Panc1 (cell line): ENCODE measurements around the gene GPR153. TPM values are rescaled to one million over a fixed set of nuclear protein-coding genes. Genes with fewer than 3 reads are reported as not detected.
"Not testable (repeated sequence)": the region's sequence is repeated elsewhere in the genome, so short reads cannot be mapped to it uniquely, and the experiment has no call there.

Experiments used
- ATAC-seq: fragments of 200-7000 bp; cut with Tn5 transposase; 2 replicates; pipeline ENCODE4 v1.9.1; 2020; ENCODE audit warnings: mild to moderate bottlenecking, moderate library complexity
- BruUV-seq: library from RNA; stranded (reverse); fragments of 400-500 nt; replicated peaks from 2 replicates; lab custom pipeline; 2021; lab: Mats Ljungman, UMichigan
- CTCF ChIA-PET: fragments of 300-600 bp; sonication (Branson Sonifier 250); formaldehyde crosslinking; loops from one replicate; lab custom pipeline; 2022; ENCODE audit warnings: antibody characterized with exemption; lab: Charles Lee
- POLR2A ChIA-PET: fragments of 300-600 bp; sonication (Branson Sonifier 250); formaldehyde crosslinking; loops from one replicate; lab custom pipeline; 2022; ENCODE audit warnings: antibody characterized with exemption; lab: Charles Lee
- DNase-seq: peaks from one replicate; pipeline ENCODE4 v3.0.0-alpha.2; 2010; ENCODE audit warnings: low read depth, low spot score
- H3K27ac ChIP-seq: 2 replicates; pipeline ENCODE4 v1.5.1; 2011; ENCODE audit warnings: mild to moderate bottlenecking, low read length, inconsistent platforms
- H3K27me3 ChIP-seq: fragments of 200-500 bp; sonication (Bioruptor generic); 2 replicates; pipeline ENCODE4 v1.6.0; 2014; ENCODE audit warnings: low read length, inconsistent platforms; ENCODE audit not compliant: control insufficient read depth, insufficient read depth
- H3K36me3 ChIP-seq: fragments of 200-500 bp; sonication (Bioruptor generic); 2 replicates; pipeline ENCODE4 v1.5.1; 2014; ENCODE audit warnings: inconsistent platforms, mild to moderate bottlenecking, low read length, moderate library complexity; ENCODE audit not compliant: control insufficient read depth, insufficient read depth
- H3K4me1 ChIP-seq: 2 replicates; pipeline ENCODE4 v1.5.1; 2011; ENCODE audit warnings: inconsistent platforms, mild to moderate bottlenecking, low read length, moderate library complexity; ENCODE audit not compliant: control insufficient read depth, insufficient read depth
- H3K4me3 ChIP-seq, 2 experiments: 2 replicates each; pipeline ENCODE4 v1.5.1; 2011 to 2012; ENCODE audit warnings: low read depth in 2 of 2, low read length in 2 of 2, mild to moderate bottlenecking in 2 of 2, inconsistent platforms in 1 of 2, moderate library complexity in 1 of 2
- H3K9me3 ChIP-seq: fragments of 200-500 bp; sonication (Bioruptor generic); 2 replicates; pipeline ENCODE4 v1.5.1; 2014; ENCODE audit warnings: low read depth, mild to moderate bottlenecking, inconsistent platforms, low read length, moderate library complexity; ENCODE audit not compliant: control insufficient read depth, insufficient read depth
- POLR2AphosphoS5 ChIP-seq: IDR thresholded peaks from 2 replicates; pipeline ENCODE4 v1.6.1; 2012; ENCODE audit warnings: mild to moderate bottlenecking, low read depth, low read length, moderate library complexity
- SIN3A ChIP-seq: IDR thresholded peaks from 2 replicates; pipeline ENCODE4 v1.6.1; 2012; ENCODE audit warnings: low read depth, mild to moderate bottlenecking, low read length, moderate library complexity, borderline replicate concordance; ENCODE audit not compliant: insufficient read depth
- TCF7L2 ChIP-seq: IDR thresholded peaks from 2 replicates; pipeline ENCODE4 v1.6.1; 2011; ENCODE audit warnings: mild to moderate bottlenecking, low read depth, low read length, inconsistent platforms
- in situ Hi-C: cut with HindIII; loops from 2 replicates; pipeline ENCODE4 v1.10.0; 2016; ENCODE audit warnings: low sequenced_read_pairs, low pct_unique_long_range_greater_than_20kb
- intact Hi-C: fragments of 100-400 bp; cut with micrococcal nuclease; formaldehyde crosslinking; loops from one replicate; pipeline ENCODE4 v1.10.0; 2022; ENCODE audit not compliant: unreplicated experiment
- total RNA-seq: library from RNA; stranded (reverse); gene quantifications from one replicate; pipeline ENCODE4 v1.2.1, GENCODE V29; 2021; ENCODE audit not compliant: unreplicated experiment
- TF ChIP-seq, protein P1 (sequence below), 2 experiments: IDR thresholded peaks; 2 replicates each; pipeline ENCODE4 v1.6.1; 2011 to 2012; ENCODE audit warnings: low read depth in 2 of 2, control low read depth in 1 of 2, low read length in 1 of 2, mild to moderate bottlenecking in 1 of 2, moderate library complexity in 1 of 2; ENCODE audit not compliant: insufficient read depth in 1 of 2
- TF ChIP-seq, protein P2 (sequence below): fragments of 450-650 bp; IDR thresholded peaks from 2 replicates; pipeline ENCODE4 v1.5.1; 2017; ENCODE audit warnings: mild to moderate bottlenecking

Gene GPR153
- total RNA-seq, 1 experiment from 2014 or later: 5.5 TPM

DNA sequence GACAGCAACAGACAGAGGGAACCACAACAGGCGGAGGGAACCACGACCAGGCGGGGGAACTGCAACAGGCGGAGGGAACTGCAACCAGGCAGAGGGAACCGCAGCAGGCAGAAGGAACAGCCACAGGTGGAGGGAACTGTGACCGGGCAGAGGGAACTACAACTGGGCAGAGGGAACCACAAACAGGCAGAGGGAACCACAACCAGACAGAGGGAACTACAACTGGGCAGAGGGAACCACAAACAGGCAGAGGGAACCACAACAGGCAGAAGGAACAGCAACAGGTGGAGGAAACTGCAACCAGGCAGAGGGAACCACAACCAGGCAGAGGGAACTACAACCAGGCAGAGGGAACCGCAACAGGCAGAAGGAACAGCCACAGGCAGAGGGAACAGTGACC is 46.8 kb upstream of the GPR153 start:
- not testable (repeated sequence) for BruUV-seq, H3K27me3 ChIP-seq

DNA sequence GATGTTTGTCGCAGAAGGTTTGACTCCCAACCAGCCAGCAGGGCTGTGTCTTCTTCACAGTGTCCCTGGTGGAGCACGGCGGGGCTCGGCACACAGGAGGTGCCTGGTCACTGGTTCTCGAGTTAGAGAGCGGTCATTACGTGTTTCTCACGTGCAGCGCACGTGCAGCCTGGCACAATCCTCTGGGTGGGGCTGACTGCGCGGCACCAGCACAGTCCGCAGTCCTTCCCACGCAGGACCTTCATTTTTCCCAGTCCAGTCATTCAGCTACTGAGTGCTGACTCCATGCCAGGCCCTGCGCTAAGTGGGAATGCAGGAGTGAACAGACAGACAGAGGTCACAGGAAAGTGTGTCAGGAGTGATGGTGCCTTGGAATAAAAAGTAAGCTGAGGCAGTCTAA is 46.2 kb upstream of the GPR153 start:
- no TSS peak for BruUV-seq

More for the DNA sequence above, 46.8 kb upstream of the GPR153 start:
- H3K4me1 ChIP-seq, CTCF ChIA-PET, ATAC-seq, DNase-seq, in situ Hi-C loops, H3K4me3 ChIP-seq, H3K36me3 ChIP-seq, intact Hi-C loops, H3K27ac ChIP-seq, H3K9me3 ChIP-seq, POLR2A ChIA-PET: not testable (repeated sequence)

DNA sequence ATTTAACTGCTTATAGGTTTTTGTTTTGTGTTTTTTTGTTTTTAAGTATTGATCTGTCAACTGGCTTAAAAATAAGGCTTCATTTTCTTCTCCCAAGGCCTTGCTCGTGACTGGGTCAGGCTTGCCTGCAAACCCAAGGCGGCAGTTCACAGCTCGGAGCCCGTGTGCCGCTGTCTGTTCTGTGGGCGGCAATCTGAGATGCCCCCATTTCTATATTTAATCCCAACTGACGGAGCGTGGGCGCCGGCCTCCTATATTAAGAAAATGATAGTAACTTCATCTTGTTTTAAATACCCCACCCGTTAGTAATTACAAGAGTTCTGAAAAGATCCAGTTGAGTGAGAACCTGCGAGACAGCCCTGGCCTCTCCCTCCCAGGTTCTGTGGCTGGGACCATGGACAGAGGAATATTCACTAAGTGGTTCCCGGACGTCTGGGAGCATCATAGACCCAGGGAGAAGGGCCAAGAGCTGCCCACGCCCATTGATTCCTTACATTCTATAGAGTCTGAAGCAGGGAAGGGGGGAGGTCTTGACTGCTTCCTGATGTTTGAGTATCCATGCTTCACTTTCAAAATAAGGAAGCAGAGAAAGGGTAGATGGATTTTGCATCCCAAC is 42.6 kb upstream of the GPR153 start:
- H3K27me3 ChIP-seq: no peaks in the 10 kb centered on the region
- BruUV-seq: no TSS peak
- POLR2A ChIA-PET: interaction anchor here (0.6 kb wide), 2 partner anchors 24 to 74 kb away, joined by 7 to 10 read pairs; no protein-coding TSS in a partner anchor
- TF ChIP-seq TCF7L2 (no peak), POLR2AphosphoS5 (no peak), SIN3A (no peak)
- TF ChIP-seq, protein P1, sequence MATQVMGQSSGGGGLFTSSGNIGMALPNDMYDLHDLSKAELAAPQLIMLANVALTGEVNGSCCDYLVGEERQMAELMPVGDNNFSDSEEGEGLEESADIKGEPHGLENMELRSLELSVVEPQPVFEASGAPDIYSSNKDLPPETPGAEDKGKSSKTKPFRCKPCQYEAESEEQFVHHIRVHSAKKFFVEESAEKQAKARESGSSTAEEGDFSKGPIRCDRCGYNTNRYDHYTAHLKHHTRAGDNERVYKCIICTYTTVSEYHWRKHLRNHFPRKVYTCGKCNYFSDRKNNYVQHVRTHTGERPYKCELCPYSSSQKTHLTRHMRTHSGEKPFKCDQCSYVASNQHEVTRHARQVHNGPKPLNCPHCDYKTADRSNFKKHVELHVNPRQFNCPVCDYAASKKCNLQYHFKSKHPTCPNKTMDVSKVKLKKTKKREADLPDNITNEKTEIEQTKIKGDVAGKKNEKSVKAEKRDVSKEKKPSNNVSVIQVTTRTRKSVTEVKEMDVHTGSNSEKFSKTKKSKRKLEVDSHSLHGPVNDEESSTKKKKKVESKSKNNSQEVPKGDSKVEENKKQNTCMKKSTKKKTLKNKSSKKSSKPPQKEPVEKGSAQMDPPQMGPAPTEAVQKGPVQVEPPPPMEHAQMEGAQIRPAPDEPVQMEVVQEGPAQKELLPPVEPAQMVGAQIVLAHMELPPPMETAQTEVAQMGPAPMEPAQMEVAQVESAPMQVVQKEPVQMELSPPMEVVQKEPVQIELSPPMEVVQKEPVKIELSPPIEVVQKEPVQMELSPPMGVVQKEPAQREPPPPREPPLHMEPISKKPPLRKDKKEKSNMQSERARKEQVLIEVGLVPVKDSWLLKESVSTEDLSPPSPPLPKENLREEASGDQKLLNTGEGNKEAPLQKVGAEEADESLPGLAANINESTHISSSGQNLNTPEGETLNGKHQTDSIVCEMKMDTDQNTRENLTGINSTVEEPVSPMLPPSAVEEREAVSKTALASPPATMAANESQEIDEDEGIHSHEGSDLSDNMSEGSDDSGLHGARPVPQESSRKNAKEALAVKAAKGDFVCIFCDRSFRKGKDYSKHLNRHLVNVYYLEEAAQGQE (IDR thresholded peaks at IDR 0.05; ENCODE audit: insufficient read depth in 1 of 2, low read depth in 2 of 2, low read length in 1 of 2): peak; percentile 37 to 70; a peak in 2 of 4 replicates
- intact Hi-C loops (no loop called here), in situ Hi-C loops (no loop called here)
- DNase-seq (no peak), ATAC-seq (no peak)
- H3K36me3 ChIP-seq: no peaks in the 10 kb centered on the region
- CTCF ChIA-PET: no interaction called here
- H3K27ac ChIP-seq: no peak overlapping the region
- H3K4me3 ChIP-seq: no peak overlapping the region
- no peaks in the 10 kb centered on the region for H3K9me3 ChIP-seq
- no peaks in the 10 kb centered on the region for H3K4me1 ChIP-seq

More for the DNA sequence above, 46.2 kb upstream of the GPR153 start:
- ChIA-PET CTCF (no interaction called here), POLR2A (no interaction called here)
- no peak for ATAC-seq
- no peak overlapping the region for H3K27ac ChIP-seq
- H3K27me3 ChIP-seq: no peaks in the 10 kb centered on the region
- DNase-seq: no peak
- no peaks in the 10 kb centered on the region for H3K4me1 ChIP-seq
- intact Hi-C loops (no loop called here), in situ Hi-C loops (no loop called here)
- H3K36me3 ChIP-seq: no peaks in the 10 kb centered on the region
- H3K9me3 ChIP-seq: no peaks in the 10 kb centered on the region
- H3K4me3 ChIP-seq: no peak overlapping the region
- TF ChIP-seq, protein P1 (IDR thresholded peaks at IDR 0.05; ENCODE audit: insufficient read depth in 1 of 2, low read depth in 2 of 2, low read length in 1 of 2): no peak
- TF ChIP-seq, protein P2, sequence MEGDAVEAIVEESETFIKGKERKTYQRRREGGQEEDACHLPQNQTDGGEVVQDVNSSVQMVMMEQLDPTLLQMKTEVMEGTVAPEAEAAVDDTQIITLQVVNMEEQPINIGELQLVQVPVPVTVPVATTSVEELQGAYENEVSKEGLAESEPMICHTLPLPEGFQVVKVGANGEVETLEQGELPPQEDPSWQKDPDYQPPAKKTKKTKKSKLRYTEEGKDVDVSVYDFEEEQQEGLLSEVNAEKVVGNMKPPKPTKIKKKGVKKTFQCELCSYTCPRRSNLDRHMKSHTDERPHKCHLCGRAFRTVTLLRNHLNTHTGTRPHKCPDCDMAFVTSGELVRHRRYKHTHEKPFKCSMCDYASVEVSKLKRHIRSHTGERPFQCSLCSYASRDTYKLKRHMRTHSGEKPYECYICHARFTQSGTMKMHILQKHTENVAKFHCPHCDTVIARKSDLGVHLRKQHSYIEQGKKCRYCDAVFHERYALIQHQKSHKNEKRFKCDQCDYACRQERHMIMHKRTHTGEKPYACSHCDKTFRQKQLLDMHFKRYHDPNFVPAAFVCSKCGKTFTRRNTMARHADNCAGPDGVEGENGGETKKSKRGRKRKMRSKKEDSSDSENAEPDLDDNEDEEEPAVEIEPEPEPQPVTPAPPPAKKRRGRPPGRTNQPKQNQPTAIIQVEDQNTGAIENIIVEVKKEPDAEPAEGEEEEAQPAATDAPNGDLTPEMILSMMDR: no peak
- TF ChIP-seq TCF7L2 (no peak), SIN3A (no peak), POLR2AphosphoS5 (no peak)
